Endothelial cell of umbilical vein (primary cell): ENCODE results near the gene ZBTB22.

Experiments used
- EZH2 ChIP-seq: IDR thresholded peaks from 2 replicates; pipeline ENCODE4 v1.6.1; 2012; ENCODE audit warnings: borderline replicate concordance, low read depth, mild to moderate bottlenecking, moderate library complexity, low read length, inconsistent platforms; ENCODE audit not compliant: severe bottlenecking
- FOS ChIP-seq: IDR thresholded peaks from 2 replicates; pipeline ENCODE4 v1.6.1; 2011; ENCODE audit warnings: mild to moderate bottlenecking, low read length, moderate library complexity, borderline replicate concordance; ENCODE audit not compliant: insufficient read depth
- GATA2 ChIP-seq: IDR thresholded peaks from 2 replicates; pipeline ENCODE4 v1.7.0; 2011; ENCODE audit warnings: low read depth, mild to moderate bottlenecking, moderate library complexity, mixed read lengths, low read length; ENCODE audit not compliant: insufficient read length, insufficient read depth
- JUN ChIP-seq: IDR thresholded peaks from 2 replicates; pipeline ENCODE4 v1.6.1; 2011; ENCODE audit warnings: borderline replicate concordance, low read depth; ENCODE audit not compliant: insufficient read length, insufficient read depth
- MYC ChIP-seq: IDR thresholded peaks from one replicate; pipeline ENCODE4 v1.6.1; 2011; ENCODE audit warnings: mild to moderate bottlenecking, low read depth, low read length
- POLR2A ChIP-seq: IDR thresholded peaks from 2 replicates; pipeline ENCODE4 v1.6.1; 2012; ENCODE audit warnings: low read depth, mild to moderate bottlenecking, control low read depth, low read length
- POLR2AphosphoS5 ChIP-seq: IDR thresholded peaks from 2 replicates; pipeline ENCODE4 v1.6.1; 2012; ENCODE audit warnings: low read depth, mild to moderate bottlenecking, control low read depth, low read length, moderate library complexity; ENCODE audit not compliant: insufficient read depth
- TF ChIP-seq, protein P1 (sequence below), 2 donors: IDR thresholded peaks; 1 replicate in 1 of 2; 2 replicates in 1 of 2; pipeline ENCODE4 v1.5.1; 2011; ENCODE audit warnings: low read length in 2 of 2, mild to moderate bottlenecking in 2 of 2, moderate library complexity in 2 of 2, control low read depth in 1 of 2, inconsistent platforms in 1 of 2, low read depth in 1 of 2; ENCODE audit not compliant: insufficient read depth in 1 of 2; ENCODE audit errors: extremely low read depth in 1 of 2
- TF ChIP-seq, protein P2 (sequence below): IDR thresholded peaks from 2 replicates; pipeline ENCODE4 v1.6.1; 2011; ENCODE audit not compliant: insufficient read depth, insufficient read length

DNA sequence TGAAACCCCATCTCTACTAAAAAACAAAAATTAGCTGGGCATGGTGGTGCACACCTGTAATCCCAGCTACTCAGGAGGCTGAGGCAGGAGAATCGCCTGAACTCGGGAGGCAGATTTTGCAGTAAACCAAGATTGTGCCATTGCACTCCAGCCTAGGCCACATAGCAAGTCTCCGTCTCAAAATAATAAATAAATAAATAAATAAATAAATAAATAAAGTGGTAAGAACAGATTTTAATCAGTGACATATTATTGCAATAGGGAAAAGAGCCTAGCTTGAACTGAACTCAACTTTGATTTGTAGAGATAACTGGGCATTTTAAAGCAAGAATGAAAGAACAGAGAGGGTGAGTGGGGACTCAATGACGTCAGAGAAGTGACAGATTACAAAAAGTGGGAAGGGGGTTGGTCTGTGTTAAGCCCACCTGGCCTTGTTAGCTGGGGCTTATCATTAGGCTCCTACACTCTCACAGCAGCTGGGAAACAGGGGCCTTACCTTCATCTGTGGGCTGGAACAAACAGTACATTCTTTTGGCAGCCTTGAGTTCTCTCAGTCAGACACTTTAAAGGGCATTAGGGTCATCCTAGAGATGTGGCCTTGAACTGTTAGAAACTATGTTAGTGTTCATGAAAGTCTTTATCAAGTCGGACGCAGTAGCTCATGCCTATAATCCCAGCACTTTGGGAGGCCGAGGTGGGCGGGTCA, 49.6 kb upstream of the ZBTB22 start:
- TF ChIP-seq, protein P1, sequence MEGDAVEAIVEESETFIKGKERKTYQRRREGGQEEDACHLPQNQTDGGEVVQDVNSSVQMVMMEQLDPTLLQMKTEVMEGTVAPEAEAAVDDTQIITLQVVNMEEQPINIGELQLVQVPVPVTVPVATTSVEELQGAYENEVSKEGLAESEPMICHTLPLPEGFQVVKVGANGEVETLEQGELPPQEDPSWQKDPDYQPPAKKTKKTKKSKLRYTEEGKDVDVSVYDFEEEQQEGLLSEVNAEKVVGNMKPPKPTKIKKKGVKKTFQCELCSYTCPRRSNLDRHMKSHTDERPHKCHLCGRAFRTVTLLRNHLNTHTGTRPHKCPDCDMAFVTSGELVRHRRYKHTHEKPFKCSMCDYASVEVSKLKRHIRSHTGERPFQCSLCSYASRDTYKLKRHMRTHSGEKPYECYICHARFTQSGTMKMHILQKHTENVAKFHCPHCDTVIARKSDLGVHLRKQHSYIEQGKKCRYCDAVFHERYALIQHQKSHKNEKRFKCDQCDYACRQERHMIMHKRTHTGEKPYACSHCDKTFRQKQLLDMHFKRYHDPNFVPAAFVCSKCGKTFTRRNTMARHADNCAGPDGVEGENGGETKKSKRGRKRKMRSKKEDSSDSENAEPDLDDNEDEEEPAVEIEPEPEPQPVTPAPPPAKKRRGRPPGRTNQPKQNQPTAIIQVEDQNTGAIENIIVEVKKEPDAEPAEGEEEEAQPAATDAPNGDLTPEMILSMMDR (IDR thresholded peaks at IDR 0.05; ENCODE audit: extremely low read depth in 1 of 2, insufficient read depth in 1 of 2, low read depth in 1 of 2, low read length in 2 of 2), result no peak
- no peak for TF ChIP-seq POLR2AphosphoS5
- TF ChIP-seq EZH2, result no peak
- TF ChIP-seq, protein P2, sequence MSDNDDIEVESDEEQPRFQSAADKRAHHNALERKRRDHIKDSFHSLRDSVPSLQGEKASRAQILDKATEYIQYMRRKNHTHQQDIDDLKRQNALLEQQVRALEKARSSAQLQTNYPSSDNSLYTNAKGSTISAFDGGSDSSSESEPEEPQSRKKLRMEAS, result no peak
- no peak for TF ChIP-seq POLR2A
- TF ChIP-seq JUN, result no peak
- no peak for TF ChIP-seq FOS
- no peak for TF ChIP-seq MYC
- TF ChIP-seq GATA2, result no peak
